GM21528 (cell line): ENCODE data around the gene NEURL1B.
A peak's percentile ranks its signal among the peaks of the same experiment; 100 is the strongest.

Experiments used
- ATAC-seq: cut with Tn5 transposase; IDR thresholded peaks from one replicate; pipeline ENCODE4 v1.9.1; 2021; ENCODE audit warnings: mild to moderate bottlenecking, moderate library complexity; ENCODE audit not compliant: unreplicated experiment, low FRiP score

The NEURL1B gene

DNA sequence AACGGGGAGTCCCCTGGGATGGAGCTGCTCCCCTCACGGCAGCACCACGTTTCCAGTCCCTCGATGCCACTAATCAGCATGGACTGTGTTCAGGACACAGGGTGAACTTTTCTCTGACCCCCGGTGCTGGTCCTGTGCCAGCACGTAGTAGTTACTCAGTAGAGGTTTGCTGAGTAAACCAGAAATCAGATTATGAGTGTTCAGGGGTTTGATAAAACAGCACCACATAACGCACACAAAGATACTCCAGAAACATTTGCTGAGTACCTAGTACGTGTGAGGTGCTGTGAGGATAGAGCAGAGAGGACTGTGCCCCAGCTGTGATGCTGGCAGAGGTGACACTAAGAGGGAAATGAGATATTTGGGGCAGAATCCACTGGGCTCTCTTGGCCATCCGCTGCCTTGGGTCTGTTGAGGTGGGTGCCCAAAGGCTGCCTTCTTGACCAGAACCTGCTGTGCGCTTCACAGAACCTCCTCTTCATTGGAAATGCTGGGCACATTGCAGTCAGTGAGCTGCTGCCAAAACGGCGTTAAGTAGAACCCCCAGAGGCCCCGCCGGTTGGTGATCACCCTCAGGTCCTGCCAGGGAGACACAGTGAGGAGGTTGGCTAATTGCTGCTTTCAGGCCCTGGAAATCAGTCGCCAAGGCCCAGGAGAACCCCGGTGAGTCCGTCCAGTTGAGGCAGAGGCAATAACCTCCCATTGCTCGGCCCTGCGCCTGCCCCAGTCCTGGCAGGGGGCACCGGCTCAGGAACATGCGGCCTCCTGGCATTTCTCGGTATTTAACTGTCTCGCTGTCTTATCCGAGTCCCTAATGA is 49.4 kb downstream of the NEURL1B start:
- ATAC-seq = no peak

DNA sequence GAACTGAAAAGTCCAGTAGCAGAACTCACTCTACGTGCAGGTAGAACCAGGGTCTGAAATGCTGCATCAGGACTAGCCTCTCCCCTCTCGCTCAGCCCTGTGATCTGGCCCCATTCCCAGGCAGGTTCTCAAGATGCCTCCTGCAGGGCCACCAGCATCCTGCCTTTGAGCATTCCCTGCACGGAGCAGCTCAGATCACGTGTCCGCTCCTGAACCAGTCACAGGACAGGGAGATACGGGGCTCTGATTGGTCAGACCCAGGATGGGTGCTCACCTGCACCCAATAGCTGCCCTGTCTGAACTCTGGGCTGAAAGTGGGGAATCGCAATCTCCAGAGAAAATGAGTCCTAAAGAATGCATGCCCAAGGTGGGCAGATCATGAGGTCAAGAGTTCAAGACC is 50.8 kb downstream of the NEURL1B start:
- ATAC-seq = no peak

DNA sequence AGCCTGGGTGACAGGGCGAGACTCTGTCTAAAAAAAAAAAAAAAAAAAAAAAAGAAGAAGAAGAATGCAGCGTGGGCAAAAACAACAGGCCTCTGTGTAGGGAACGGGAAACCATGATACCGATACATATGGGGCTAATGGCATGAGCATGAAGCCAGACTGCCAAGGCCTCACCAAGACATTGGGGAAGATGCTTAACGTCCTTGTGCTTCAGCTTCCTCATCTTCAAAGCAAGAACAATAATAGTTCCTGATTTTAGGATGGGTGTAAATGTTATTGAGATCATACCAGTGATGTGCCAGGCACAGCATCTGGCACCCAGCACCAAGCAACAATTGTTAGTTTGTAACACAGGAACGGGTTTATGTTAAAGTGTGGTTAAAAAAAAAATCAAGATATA is 51.4 kb downstream of the NEURL1B start:
- ATAC-seq = no peak

DNA sequence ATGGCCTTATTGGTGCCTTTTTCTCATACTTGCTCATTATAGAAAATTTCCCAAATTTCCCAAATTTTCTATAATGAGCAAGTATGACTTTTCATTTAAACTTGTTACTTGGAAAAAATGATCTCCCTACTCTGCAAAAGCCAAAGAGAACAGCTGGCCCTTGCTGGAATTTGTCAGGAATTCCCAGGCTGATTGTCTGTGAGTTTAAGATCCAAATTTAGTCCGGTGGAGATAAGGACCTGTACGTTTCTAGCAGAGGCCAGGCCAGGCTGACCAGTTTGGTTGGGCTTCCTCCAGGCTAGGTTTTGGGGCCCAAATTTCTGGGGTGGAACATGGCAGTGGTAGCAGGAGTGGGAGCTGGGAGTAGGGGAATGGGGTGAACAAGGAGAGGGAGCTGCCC is 51.9 kb downstream of the NEURL1B start:
- no peak for ATAC-seq

DNA sequence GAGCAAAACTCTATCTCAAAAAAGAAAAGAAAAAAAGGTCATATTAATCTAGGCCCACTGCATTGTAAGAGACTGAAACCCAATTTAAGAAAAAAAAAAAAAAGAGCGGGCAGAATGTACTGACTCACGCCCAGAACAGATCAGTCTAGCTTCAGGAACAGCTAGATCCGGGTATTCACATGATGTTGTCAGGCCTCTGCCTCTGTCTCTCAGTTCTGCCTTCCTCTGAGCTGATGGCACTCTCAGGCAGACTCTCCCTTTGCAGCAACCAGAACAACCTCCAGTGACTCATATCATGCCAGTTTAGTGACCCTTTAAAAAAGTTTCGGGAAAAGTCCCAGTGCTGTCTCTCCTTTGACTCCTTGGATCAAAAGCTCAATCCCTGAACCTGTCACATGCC is 53.0 kb downstream of the NEURL1B start:
- no peak for ATAC-seq

DNA sequence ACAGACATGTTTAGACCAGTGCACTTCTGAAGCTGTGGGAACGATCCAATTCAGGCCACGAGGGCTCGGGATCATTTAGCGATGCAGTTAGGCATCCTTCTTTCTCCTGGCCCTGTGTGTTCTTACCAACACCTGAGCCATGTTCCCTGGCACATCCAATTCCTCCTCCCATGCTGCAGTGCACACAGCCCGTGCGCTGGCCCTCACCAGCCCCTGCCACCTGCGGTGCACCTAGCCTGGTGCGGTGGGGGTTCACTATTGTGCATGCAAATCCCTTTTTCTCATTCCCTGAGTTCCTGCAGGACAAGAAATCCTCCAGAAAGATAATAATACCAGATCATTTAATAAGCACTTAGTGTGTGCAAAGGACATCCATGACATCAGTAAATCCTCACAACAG is 53.5 kb downstream of the NEURL1B start:
- ATAC-seq = no peak

DNA sequence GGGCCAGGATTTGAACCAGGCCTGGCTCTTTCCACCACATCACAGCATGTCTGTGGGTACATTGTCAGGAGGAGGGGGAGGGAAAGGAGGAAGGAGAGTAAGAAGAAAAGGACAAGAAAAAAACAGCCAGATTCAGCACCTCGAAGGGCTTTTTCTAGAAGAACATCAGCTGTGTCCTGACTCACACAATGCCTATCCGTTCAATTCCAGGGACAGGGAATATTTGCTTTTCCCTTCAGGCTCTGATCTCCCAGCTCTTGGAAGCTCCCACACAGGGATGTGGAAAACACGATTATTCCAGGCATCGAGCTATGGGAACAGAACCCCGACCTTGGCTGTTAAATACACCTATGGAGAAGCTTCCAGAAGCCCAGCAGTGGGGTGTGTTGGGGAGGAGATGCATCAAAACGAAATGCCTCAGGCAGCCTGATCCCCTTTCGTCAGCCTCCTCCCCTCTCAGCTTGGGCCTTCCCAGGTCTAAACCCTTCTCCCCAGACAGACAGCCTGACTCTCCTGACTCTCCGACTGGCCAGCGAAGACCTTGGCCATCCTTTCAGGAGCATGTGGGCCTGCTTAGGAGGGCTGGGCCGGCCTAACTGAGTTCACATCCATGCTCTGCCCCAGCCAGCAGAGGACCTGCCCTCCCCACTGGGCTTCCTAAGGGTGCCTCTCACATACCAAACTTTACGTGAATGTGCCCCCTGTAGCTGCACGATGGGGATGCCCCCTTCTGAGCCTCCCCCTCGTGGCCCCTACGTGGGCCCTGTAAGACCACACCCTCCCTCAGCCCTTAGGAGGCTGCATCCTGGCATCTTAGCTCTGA is 54.4 kb downstream of the NEURL1B start:
- no peak for ATAC-seq

DNA sequence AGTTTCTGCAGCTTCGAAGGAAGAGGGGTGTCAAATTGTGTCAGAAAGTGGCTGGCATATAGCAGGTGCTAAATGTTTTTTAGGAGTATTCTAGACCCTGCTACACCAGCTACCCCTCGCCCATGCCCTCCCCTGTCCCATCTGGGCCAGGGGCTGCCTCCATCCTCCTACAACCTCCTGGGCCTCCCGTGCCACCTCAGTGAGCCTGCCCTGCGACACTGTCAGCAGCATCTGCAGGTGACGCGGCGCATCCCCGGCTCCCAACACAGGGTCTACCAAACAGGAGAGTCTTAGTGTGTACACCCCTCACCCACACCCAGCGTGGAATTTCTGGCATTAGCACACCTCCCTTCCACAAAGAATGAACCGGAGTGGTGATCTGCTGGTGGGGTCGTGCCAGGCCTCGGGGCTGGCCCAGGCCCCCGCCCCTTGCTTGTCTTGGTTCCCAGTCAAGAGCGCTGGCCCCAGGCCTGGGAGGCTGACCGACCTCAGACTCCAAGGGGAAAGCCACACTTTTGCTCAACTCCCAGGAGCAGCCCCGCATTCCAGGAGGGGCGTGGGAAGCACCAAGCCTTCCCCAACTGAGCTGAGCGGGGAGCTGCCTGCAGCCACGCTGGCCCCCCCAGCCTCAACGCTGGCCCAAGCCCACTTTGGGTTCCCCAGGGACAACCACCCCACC is 55.2 kb downstream of the NEURL1B start:
- ATAC-seq = no peak

DNA sequence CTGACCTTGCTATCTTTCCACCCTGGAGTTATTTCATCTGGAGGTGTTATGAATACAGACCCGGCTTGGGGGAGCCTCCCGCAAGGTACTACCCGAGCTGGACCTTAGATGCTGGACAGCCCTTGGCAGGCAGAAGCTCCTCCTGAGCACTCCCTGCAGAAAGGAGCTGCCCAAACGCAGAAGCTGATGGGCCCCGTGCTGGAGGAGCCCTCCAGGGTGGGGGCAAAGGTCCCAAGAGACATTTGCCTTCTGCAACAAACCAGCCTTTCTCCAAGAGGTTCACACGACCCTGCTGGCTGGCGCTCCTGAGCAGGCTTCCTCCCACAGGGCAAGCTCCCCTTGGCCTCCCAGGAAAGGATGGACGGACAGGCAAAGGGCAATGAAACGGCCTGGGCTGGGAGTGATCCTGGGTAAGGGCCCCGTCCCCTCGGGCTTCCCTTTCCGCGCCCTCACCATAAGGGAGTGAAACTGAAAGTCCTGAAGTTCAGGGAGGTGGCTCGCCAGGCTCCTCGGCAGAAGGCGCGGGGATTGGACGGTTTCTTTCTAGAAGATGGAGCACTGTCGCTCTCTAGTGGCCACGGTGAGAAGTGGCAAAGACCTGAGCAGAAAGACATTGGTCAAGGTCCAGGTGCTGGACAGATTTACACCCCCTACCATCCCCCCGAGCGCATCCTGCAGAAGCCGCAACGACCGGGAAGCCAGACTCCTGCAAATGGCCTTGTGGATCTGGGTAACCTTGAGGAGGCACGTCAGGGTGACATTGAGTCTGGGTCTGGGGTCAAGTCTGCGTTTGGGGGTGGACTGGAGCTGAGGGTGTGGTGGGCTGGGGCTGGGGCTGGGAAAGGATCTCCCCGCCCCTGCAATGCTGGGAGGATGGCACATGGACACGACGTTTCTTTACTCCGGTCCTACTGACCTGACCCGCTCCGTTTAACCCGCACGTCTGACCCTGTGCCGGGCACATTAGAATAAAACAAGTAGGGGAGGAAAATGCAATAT is 56.4 kb downstream of the NEURL1B start:
- peak; percentile 84 for ATAC-seq

DNA sequence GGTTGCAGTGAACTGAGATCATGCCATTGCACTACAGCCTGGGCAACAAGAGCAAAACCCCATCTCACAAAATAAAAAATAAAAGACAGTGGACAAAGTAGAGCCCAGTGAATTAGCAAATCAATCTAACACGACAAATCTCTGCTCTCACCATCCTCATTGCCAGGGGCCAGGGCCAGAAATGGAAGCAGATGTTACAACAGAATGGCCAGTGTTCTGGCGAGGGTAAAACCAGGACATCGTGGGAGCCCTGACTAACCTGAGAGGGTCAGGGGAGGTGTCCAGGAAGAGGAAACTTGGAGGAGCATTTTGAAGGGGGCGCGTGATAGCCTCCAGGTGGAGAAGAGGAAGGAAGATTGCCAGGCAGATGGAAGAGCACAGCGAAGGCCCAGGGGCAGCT is 58.4 kb downstream of the NEURL1B start:
- ATAC-seq = no peak

DNA sequence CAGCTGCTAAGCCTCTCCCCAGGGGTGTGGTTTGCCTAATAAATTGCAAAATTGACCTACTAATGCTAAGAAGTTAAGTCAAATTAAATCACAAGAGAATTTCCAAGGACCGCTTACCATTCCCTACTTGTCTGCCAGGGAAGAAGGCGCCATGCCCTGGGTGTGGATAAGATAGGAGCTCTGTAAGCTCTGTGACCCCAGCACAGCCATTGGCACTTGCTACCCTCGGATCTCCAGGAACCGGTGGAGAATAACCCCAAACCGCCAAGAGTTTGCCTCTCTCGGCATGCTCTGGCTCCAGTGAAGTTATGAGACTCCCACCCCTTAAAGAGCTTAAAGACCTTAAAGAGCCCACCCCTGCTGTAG is 58.9 kb downstream of the NEURL1B start:
- no peak for ATAC-seq

DNA sequence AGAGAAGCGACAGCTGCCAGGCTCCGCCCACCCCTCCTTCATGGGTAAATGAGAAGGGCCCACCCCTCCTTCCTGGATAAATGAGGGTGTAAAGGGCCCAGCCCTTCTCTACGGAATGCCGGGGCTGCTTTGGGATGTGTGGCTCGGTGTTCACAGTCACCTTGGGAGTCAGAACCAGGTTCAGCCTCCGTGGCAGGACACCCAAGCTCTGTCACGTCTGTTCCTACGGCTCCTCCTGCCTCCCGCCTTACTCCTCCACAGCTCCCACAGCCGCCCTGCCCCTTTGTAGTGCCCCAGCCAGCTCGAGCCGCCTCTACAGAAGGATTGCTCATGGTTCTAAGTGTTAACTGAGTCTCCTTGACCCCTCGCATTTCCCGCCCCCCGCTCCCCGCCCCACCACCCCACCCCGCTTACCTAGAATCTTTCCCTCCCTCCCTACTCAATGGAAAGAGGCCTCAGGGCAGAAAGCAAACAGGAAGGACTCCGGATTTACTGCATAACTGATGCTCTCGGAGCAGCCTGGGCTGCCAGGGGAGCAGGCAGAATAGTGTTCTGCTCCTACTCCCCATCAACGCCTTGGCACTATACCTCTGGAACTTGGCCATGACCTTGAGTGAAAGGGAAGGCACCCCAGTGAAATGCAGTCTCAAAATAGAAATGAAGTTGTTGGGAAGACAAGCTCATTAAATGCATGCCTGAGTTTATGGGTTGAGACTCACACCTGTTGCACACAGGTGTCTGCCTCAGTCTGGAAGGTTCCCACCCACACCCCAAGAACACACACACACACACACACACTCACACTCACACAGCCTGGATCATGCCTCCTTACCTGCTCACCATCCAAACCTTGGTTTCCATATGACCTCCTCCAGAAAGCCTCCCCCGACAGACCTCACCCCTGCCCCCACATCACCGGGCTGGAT is 59.6 kb downstream of the NEURL1B start:
- no peak for ATAC-seq

DNA sequence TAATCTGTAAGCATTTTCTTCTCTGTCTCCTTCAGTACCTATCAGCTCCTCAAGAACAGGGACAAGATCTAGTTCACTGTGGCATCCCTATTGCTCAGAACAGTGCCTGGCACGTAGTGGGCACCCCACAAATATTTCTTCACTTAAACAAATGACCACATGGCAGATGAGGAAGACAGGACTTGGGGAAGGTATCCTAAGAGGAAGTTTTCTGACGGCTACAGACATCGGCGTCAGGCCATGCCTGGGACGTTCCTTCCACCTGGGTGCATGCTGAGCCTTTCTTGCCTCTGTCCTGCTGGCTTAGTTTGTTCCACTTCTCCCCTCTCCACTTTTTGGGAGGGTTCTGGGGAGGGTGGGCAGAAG is 60.2 kb downstream of the NEURL1B start:
- no peak for ATAC-seq

DNA sequence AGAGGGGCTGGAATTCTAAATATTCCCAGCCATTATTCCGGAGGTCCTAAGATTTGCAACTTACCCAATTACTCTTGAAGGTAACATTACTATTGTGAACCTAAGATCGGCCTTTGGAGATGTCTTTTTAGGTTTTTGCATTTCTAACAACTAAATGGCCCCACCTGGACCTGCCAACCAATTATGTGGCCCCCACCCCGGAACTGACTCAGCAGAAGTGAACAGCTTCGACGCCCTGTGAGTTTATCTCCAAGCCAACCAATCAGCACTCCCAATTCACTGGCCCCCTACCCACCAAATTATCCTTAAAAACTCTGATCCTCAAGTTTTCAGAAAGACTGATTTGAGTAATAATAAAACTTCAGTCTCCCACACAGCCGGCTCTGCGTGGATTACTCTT is 62.9 kb downstream of the NEURL1B start:
- no peak for ATAC-seq

DNA sequence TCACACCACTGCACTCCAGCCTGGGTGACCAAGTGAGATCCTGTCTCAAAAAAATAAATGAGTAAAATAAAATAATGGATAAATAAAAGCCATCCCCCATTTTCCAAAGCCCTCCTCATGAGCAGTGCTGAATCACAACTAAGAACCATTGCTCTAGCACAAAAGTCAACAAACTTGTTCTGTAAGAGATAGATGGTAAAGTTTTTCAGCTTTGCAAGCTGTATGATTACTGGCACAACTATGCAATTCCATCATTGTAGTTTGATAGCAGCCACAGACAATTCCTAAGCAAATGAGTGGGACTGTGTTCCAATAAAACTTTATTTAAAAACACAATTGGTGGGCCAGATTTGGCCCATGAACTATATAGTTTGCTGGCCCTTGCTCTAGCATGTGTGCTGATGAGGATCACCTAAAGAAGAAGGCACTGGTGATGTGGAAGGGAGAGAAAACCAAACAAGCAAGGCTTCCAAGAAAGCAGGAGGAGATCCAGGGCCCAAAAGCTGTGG is 64.6 kb downstream of the NEURL1B start:
- ATAC-seq = no peak

DNA sequence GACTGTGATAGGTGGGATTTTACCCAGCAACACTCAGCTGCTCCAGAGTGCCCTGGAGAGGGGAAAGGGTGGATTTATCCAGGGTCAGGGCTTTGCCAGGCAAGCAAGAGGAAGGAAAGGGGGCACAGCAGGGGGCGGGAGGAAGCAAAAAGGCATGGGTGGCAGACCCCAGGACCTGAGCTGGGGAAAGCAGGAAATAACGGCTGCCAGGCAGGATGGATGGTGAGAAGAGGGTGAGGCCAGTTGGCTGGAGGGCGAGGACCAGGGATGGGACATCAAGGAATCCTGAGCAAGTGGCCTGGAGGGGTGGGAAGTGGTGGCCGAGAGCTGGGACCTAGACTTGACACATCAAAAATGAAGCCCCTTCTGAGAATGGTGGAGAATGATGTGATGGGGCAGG is 65.7 kb downstream of the NEURL1B start:
- ATAC-seq = no peak

DNA sequence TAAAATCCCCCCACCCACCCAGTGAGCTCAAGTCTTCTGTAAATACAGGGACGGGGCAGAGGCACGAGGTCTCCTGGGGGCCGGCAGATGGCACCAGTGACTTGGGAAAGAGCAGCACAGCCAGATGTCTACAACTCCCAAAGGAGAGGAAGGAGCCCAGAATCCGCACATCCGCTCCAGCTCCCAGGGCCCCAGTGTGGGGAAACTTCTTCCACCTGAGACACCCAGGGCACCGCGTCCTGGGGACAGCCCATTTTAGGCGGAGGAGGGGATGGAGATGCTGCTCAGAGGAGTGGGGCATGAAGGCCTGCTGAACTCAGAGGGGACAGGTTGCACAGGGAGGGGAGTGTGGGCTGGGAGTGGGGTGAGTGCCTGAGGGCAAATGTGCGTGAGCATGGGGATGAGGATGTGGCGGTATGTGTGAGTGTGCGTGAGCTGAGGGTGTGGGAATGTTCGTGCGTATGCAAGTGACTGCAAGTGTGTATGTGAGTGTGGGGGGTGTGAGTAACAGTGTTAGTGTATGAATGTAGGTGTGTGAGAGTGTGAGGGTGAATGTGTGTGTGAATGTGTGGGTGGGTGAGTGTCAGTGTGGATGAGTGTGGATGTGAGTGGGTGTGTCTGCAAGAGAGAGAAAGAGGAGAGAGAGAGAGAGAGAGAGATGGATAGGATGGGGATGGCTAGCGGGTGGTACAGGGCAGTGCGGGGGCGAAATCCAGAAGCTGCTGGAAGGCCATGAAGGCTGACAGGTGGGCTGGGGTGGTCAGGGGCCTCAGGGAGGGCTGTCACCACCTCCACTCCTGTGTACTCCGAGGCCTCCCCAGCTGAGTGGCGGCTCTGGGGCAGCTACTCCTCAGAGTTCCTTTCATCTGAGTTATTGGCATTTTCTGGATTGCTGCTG is 66.5 kb downstream of the NEURL1B start:
- ATAC-seq = no peak

DNA sequence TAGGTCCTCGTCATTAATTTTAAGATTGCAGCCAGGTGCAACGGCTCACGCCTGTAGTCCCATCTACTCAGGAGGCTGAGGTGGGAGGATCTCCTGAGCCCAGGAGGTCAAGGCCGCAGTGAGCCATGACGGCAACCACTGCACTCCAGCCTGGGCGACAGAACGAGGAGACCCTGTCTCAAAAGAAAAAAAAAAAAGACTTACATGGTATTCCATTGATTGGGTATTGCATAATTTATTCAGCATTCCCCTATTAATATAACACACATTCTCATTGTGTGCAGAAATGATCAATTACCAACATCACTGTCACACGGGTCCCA is 67.1 kb downstream of the NEURL1B start:
- no peak for ATAC-seq
